Osteoblast (primary cell): ENCODE results near the gene MYL5. TPM values are rescaled to one million over a fixed set of nuclear protein-coding genes. Genes with fewer than 3 reads are reported as not detected.

Experiments used
- DNase-seq: peaks from one replicate; pipeline ENCODE4 v3.0.0; 2011; ENCODE audit warnings: low spot score, mixed read lengths; ENCODE audit not compliant: insufficient read length; ENCODE audit errors: missing footprints
- H2AFZ ChIP-seq: 2 replicates; pipeline ENCODE4 v1.6.0; 2011; ENCODE audit warnings: mild to moderate bottlenecking, low read length
- H3K27ac ChIP-seq: 2 replicates; pipeline ENCODE4 v1.5.1; 2011; ENCODE audit warnings: mild to moderate bottlenecking, low read depth, low read length, moderate library complexity
- H3K27me3 ChIP-seq: 2 replicates; pipeline ENCODE4 v1.6.0; 2012; ENCODE audit warnings: mild to moderate bottlenecking, control low read depth, inconsistent platforms, low read length, moderate library complexity; ENCODE audit not compliant: insufficient read depth
- H3K36me3 ChIP-seq: 2 replicates; pipeline ENCODE4 v1.5.1; 2011; ENCODE audit warnings: mild to moderate bottlenecking, low read length, control low read depth, moderate library complexity; ENCODE audit not compliant: insufficient read depth
- H3K4me1 ChIP-seq: 2 replicates; pipeline ENCODE4 v1.5.1; 2011; ENCODE audit warnings: mild to moderate bottlenecking, low read length, control low read depth, moderate library complexity; ENCODE audit not compliant: insufficient read depth
- H3K4me2 ChIP-seq: 2 replicates; pipeline ENCODE4 v1.6.0; 2011; ENCODE audit warnings: mild to moderate bottlenecking, low read length; ENCODE audit not compliant: insufficient read depth
- H3K4me3 ChIP-seq: fragments of 200-600 bp; sonication (generic); 3 replicates; pipeline ENCODE4 v1.5.1; 2012; ENCODE audit warnings: mild to moderate bottlenecking, low read length, inconsistent platforms; ENCODE audit not compliant: insufficient read depth
- H3K79me2 ChIP-seq: 2 replicates; pipeline ENCODE4 v1.6.0; 2012; ENCODE audit warnings: mild to moderate bottlenecking, low read length, control low read depth, inconsistent platforms; ENCODE audit not compliant: insufficient read depth
- H3K9me3 ChIP-seq: 2 replicates; pipeline ENCODE4 v1.5.1; 2011; ENCODE audit warnings: low read depth, low read length, control low read depth
- H4K20me1 ChIP-seq: 2 replicates; pipeline ENCODE4 v1.6.0; 2012; ENCODE audit warnings: mild to moderate bottlenecking, low read length, control low read depth; ENCODE audit not compliant: insufficient read depth
- CTCF ChIP-seq: IDR thresholded peaks from 2 replicates; pipeline ENCODE4 v1.5.1; 2011; ENCODE audit warnings: mild to moderate bottlenecking, low read depth, low read length, moderate library complexity; ENCODE audit errors: extremely low read depth
- total RNA-seq: library from RNA; depleted of rRNA; stranded (reverse); fragments of >200 nt; gene quantifications from 2 replicates; pipeline ENCODE4 v1.2.3, GENCODE V29; 2012

Gene MYL5
- total RNA-seq, 1 donor = 22.8 TPM

GRCh38 chr4:687048-687970 is 13.0 kb downstream of the MYL5 start:
- Histone ChIP-seq H3K4me1 (peaks cover 30% of the 10 kb centered on the region), H3K4me3 (peak overlapping the region; percentile 74), H3K27me3 (no peaks in the 10 kb centered on the region), H3K79me2 (no peaks in the 10 kb centered on the region), H3K36me3 (no peaks in the 10 kb centered on the region), H2AFZ (peak overlapping the region; percentile 72), H3K27ac (peak overlapping the region; percentile 94), H4K20me1 (peaks cover 5% of the 10 kb centered on the region), H3K9me3 (no peaks in the 10 kb centered on the region), H3K4me2 (peak overlapping the region; percentile 78)
- no peak for TF ChIP-seq CTCF
- DNase-seq = peak; percentile 100

- DNase-seq = peak; percentile 94
- peak overlapping the region; percentile 78 for H3K4me2 ChIP-seq
- peak overlapping the region; percentile 94 for H3K27ac ChIP-seq
Measured at GRCh38 chr4:687971-688853, 13.9 kb downstream of the MYL5 start.

GRCh38 chr4:688854-689681 is 14.7 kb downstream of the MYL5 start, which contains the start of gene SLC49A3:
TSS of gene SLC49A3 (minus strand) at chr4:689151. CDS start at chr4:689127, 24 bp downstream.
- Histone ChIP-seq H3K4me3 (peak within 1 kb of the TSS; percentile 74), H2AFZ (peak within 1 kb of the TSS; percentile 93), H3K36me3 (no peaks in the 10 kb centered on the region), H3K9me3 (no peaks in the 10 kb centered on the region), H4K20me1 (no peaks in the 10 kb centered on the region), H3K27me3 (peaks cover 3% of the 10 kb centered on the region), H3K79me2 (no peaks in the 10 kb centered on the region), H3K4me2 (peak within 1 kb of the TSS; percentile 78), H3K27ac (peak within 1 kb of the TSS; percentile 94), H3K4me1 (peaks cover 30% of the 10 kb centered on the region)
- no peak for TF ChIP-seq CTCF
- peak; percentile 93 for DNase-seq

More at GRCh38 chr4:687971-688853, 13.9 kb downstream of the MYL5 start:
- Histone ChIP-seq H3K9me3 (no peaks in the 10 kb centered on the region), H4K20me1 (no peaks in the 10 kb centered on the region), H3K4me3 (peak overlapping the region; percentile 74), H3K36me3 (no peaks in the 10 kb centered on the region), H2AFZ (peak overlapping the region; percentile 93), H3K27me3 (peaks cover 1% of the 10 kb centered on the region), H3K4me1 (peaks cover 30% of the 10 kb centered on the region), H3K79me2 (no peaks in the 10 kb centered on the region)
- TF ChIP-seq CTCF = no peak
